HFFc6 (cell line): ENCODE data around the gene MOV10L1. TPM values are rescaled to one million over a fixed set of nuclear protein-coding genes. Genes with fewer than 3 reads are reported as not detected.

Experiments
- DNase-seq: peaks from one replicate; pipeline ENCODE4 v3.0.0-alpha.2; 2018
- H3K27ac Mint-ChIP-seq: 2 replicates; pipeline ENCODE4 v1.8.0; 2020; ENCODE audit warnings: mild to moderate bottlenecking, mixed read lengths
- H3K27me3 Mint-ChIP-seq: 2 replicates; pipeline ENCODE4 v1.8.0; 2021; ENCODE audit warnings: mild to moderate bottlenecking, moderate library complexity, mixed read lengths; ENCODE audit not compliant: insufficient read depth
- H3K36me3 Mint-ChIP-seq: 2 replicates; pipeline ENCODE4 v1.8.0; 2021; ENCODE audit warnings: low read depth, mixed read lengths
- H3K4me1 Mint-ChIP-seq: 2 replicates; pipeline ENCODE4 v1.8.0; 2020; ENCODE audit warnings: low read depth, mixed read lengths
- H3K4me3 Mint-ChIP-seq: 2 replicates; pipeline ENCODE4 v1.8.0; 2020; ENCODE audit warnings: mild to moderate bottlenecking, moderate library complexity, mixed read lengths
- H3K9me3 Mint-ChIP-seq: 2 replicates; pipeline ENCODE4 v1.8.0; 2020; ENCODE audit warnings: mild to moderate bottlenecking, mixed read lengths
- total RNA-seq, 6 experiments: library from RNA; stranded (reverse); fragmentation: NEBNext Ultra II Directional; extraction: Animal tissue kit (Norgen Biotek cat#: 25700); gene quantifications; 2 replicates in 1 of 6; 3 replicates in 5 of 6; pipeline ENCODE4 v1.2.3, GENCODE V29; 2021
- TF ChIP-seq, protein P1 (sequence below): fragments of 200-600 bp; sonication (generic); IDR thresholded peaks from 2 replicates; pipeline ENCODE4 v1.5.0; 2021; ENCODE audit warnings: antibody characterized with exemption, mild to moderate bottlenecking

MOV10L1 gene
- total RNA-seq, 6 experiments from 2014 or later, result 0.09 to 1.3 (median 0.26) TPM

GRCh38 chr22:50105208-50106100 is 15.6 kb downstream of the MOV10L1 start:
- no peaks in the 10 kb centered on the region for H3K36me3 Mint-ChIP-seq
- peaks cover 7% of the 10 kb centered on the region; the same call in 1 of the 2 replicates for H3K4me1 Mint-ChIP-seq
- TF ChIP-seq, protein P1, sequence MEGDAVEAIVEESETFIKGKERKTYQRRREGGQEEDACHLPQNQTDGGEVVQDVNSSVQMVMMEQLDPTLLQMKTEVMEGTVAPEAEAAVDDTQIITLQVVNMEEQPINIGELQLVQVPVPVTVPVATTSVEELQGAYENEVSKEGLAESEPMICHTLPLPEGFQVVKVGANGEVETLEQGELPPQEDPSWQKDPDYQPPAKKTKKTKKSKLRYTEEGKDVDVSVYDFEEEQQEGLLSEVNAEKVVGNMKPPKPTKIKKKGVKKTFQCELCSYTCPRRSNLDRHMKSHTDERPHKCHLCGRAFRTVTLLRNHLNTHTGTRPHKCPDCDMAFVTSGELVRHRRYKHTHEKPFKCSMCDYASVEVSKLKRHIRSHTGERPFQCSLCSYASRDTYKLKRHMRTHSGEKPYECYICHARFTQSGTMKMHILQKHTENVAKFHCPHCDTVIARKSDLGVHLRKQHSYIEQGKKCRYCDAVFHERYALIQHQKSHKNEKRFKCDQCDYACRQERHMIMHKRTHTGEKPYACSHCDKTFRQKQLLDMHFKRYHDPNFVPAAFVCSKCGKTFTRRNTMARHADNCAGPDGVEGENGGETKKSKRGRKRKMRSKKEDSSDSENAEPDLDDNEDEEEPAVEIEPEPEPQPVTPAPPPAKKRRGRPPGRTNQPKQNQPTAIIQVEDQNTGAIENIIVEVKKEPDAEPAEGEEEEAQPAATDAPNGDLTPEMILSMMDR, result no peak
- no peaks in the 10 kb centered on the region for H3K9me3 Mint-ChIP-seq
- H3K4me3 Mint-ChIP-seq, result no peak overlapping the region; the same call in 1 of the 2 replicates
- DNase-seq, result peak; percentile 15
- H3K27me3 Mint-ChIP-seq, result peaks cover 2% of the 10 kb centered on the region
- no peak overlapping the region for H3K27ac Mint-ChIP-seq

- H3K9me3 Mint-ChIP-seq, result no peaks in the 10 kb centered on the region
- H3K36me3 Mint-ChIP-seq, result no peaks in the 10 kb centered on the region
- no peak for DNase-seq
- H3K4me3 Mint-ChIP-seq, result no peak overlapping the region
- TF ChIP-seq, protein P1, result no peak
- H3K27ac Mint-ChIP-seq, result no peak overlapping the region
- H3K4me1 Mint-ChIP-seq, result peaks cover 16% of the 10 kb centered on the region
- no peaks in the 10 kb centered on the region; the same call in none of the 2 replicates for H3K27me3 Mint-ChIP-seq
These were observed 17.7 kb downstream of the MOV10L1 start for GRCh38 chr22:50107529-50107928.

DNA sequence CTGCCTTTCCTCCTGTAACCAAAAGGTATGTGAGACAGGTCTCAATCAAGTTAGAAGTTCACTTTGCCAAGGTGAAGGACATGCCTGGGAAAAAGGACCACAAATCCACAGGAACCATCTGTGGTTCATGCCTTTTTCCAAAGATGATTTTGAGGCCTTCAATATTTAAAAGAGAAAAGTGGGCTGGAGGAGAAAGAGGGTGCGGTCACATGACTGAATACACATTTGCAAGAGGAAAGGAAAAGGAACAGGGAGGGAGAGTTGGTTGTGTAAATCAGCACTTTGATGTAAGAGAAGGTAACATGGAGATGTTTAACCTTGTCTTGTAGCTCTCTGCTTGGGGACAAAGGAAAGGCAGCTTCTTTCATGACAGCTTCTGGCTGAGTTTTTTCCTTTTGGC is 21.2 kb downstream of the MOV10L1 start:
- no peak for DNase-seq
- Mint-ChIP-seq H3K36me3 (no peaks in the 10 kb centered on the region), H3K27ac (no peak overlapping the region)

DNA sequence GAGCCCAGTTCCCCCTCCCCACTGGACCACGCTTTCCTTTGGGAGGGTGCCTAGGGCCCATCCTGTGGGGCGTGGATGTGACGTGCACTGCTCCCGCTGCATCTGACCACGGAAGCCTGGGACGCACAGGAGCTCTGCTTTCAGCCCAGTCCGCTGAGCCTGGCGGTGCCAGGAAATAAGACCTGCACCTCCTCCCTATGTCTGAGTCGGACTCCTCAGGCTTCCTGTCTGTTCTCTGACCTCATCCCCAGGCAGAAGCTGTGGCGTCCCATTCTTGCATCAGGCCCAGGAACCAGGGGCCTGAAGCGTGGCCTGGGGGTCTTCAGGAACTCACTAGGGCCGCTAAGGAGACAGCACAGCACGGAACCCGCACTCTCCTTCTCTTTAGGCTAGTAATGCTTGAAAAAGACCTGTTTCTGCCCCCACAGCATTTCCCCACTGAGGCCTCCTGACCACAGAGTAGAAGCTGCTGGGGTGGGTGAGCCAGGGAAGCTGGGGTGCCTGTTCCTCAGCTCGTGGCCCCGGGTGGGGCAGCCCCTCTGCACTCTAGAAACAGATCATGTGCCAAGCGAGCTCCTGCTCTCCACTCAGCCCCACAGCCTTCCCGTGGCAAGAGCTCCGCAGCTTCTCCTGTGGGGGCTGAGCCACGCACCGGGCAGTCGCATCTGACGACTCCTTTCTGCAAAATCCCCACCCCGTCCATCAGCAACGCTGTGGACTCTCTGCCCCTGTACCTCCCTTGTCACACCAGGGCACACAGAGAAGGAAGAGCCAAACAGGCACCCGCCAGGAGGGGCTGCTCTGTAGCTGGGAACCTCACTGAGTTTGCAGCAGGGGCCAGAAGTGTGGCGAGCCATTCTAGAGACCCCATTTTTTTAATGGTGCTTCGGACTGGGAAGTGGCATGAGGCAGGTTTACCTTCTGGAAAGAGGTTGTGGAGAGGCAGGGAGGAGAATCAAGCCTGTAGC is 22.6 kb downstream of the MOV10L1 start:
- H3K4me3 Mint-ChIP-seq, result no peak overlapping the region
- DNase-seq, result peak; percentile 36
- no peaks in the 10 kb centered on the region for H3K36me3 Mint-ChIP-seq
- peaks cover 43% of the 10 kb centered on the region for H3K4me1 Mint-ChIP-seq
- peaks cover 2% of the 10 kb centered on the region for H3K27me3 Mint-ChIP-seq
- TF ChIP-seq, protein P1, result no peak
- peak overlapping the region; percentile 26; the same call in 1 of the 2 replicates for H3K27ac Mint-ChIP-seq
- no peaks in the 10 kb centered on the region for H3K9me3 Mint-ChIP-seq

More for the DNA sequence above, 21.2 kb downstream of the MOV10L1 start:
- peaks cover 43% of the 10 kb centered on the region for H3K4me1 Mint-ChIP-seq
- peaks cover 2% of the 10 kb centered on the region for H3K27me3 Mint-ChIP-seq
- TF ChIP-seq, protein P1, result no peak
- H3K9me3 Mint-ChIP-seq, result no peaks in the 10 kb centered on the region
- no peak overlapping the region for H3K4me3 Mint-ChIP-seq

DNA sequence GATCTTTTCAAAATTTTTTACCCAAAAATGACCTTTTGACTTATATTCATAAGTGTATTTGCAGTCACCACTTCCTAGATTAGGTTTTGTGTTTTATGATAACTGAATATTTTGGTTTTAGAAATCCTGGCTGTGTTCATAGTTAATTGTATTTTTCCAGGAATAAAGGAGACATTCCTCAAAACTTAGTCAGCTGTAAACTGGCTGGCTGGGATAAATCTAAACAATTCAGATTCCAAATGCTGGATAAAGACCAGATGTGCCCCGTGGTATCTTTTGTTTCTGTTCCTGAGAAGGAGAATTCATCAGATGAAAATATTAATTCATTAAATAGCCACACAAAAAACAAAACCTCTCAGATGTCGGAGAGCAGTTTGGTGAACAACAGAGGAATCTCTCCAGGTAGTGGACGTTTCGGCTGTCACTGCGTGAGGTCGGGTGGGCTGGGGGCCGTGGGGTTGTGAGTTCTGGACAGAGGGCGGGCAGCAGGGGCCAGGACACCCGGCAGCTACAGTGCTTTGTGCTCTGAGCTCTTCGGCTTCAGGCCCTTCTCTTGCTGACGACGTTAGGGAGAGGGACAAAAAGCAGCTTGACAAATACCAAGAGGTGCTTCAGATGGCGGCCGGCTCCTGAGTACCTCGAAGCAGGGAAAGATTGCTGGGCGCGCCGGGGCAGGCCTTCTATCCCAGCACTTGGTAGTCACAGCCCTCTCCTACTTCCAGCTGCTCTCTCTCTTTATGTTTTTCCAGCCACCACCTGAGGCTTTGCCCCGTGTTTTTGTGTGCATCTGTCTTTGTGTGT is 24.6 kb downstream of the MOV10L1 start:
- TF ChIP-seq, protein P1, result no peak
- Mint-ChIP-seq H3K4me1 (peaks cover 59% of the 10 kb centered on the region), H3K4me3 (peak overlapping the region; percentile 86), H3K9me3 (no peaks in the 10 kb centered on the region), H3K36me3 (no peaks in the 10 kb centered on the region), H3K27ac (peak overlapping the region; percentile 85), H3K27me3 (peaks cover 2% of the 10 kb centered on the region)
- DNase-seq, result peak; percentile 74
